Right renal pelvis (tissue), 4 donors: Measurements from ENCODE around the gene NAGS. TPM values are rescaled to one million over a fixed set of nuclear protein-coding genes. Genes with fewer than 3 reads are reported as not detected.
"Not testable (repeated sequence)": the region's sequence is repeated elsewhere in the genome, so short reads cannot be mapped to it uniquely, and the experiment has no call there.

Source experiments
- DNase-seq, 4 donors: peaks; one replicate each; pipeline ENCODE4 v3.0.0-alpha.2; 2013; ENCODE audit warnings: low read depth in 4 of 4, low spot score in 3 of 4, missing footprints in 1 of 4
- polyA plus RNA-seq, 4 donors: library from polyadenylated mRNA; unstranded; fragments of 120-200 nt; gene quantifications; one replicate each; pipeline ENCODE4 v1.2.1, GENCODE V29; 2013; ENCODE audit not compliant: insufficient read length in 4 of 4

Gene NAGS
- polyA plus RNA-seq, 4 donors, result 2.1 to 4.7 (median 2.5) TPM

- DNase-seq, result no peak
These were observed 20.7 kb upstream of the NAGS start for GRCh38 chr17:43983515-43984411.

- DNase-seq, result no peak
These were observed 19.9 kb upstream of the NAGS start for GRCh38 chr17:43984521-43984920.

GRCh38 chr17:43986225-43986981 is 18.0 kb upstream of the NAGS start:
- no peak for DNase-seq

DNA sequence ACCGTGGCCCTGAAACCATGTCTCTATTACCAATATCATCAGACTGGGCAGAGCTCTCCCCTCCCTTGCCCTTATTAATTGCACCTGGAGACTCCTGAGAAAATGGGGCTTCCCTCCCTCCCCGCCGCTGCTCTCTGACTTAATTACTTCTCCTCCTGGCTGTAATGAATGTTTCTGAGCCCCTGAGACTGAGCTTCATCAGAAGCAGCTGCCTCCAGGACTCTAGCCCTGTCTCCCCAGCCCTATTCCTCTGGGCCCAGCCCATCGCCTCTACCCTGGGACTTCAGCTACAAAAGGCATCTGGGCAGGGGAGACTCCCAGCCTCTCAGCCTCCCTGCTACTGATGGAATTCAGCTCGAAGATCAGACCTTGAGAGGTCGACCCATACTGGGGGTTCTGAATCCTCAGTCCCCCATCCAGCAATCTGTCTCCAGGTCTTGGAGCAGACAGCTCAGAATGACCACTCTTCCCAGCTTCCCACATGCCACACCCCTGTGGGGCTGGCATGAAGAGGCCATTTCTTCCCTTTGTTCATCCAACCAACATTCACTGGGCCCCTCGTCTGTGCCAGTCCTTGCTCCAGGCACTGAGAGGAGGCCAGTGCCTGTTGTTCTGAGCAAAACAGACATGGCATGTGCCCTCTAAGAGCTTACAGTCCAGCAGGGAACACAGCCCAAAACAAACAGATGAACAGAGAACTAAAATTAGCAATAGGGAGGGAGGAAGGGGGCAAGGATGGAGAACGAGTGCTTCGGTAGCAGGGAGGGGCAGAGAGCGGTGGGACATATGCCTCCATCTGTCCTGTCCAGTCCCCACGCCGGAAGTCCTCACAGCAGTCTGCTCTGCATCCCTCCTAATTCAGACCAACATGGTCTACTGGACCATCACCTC is 17.0 kb upstream of the NAGS start:
- DNase-seq, result no peak

- no peak for DNase-seq
These were observed 16.1 kb upstream of the NAGS start for GRCh38 chr17:43988301-43988700.

GRCh38 chr17:43992641-43993040 is 11.8 kb upstream of the NAGS start:
- DNase-seq, result no peak

DNA sequence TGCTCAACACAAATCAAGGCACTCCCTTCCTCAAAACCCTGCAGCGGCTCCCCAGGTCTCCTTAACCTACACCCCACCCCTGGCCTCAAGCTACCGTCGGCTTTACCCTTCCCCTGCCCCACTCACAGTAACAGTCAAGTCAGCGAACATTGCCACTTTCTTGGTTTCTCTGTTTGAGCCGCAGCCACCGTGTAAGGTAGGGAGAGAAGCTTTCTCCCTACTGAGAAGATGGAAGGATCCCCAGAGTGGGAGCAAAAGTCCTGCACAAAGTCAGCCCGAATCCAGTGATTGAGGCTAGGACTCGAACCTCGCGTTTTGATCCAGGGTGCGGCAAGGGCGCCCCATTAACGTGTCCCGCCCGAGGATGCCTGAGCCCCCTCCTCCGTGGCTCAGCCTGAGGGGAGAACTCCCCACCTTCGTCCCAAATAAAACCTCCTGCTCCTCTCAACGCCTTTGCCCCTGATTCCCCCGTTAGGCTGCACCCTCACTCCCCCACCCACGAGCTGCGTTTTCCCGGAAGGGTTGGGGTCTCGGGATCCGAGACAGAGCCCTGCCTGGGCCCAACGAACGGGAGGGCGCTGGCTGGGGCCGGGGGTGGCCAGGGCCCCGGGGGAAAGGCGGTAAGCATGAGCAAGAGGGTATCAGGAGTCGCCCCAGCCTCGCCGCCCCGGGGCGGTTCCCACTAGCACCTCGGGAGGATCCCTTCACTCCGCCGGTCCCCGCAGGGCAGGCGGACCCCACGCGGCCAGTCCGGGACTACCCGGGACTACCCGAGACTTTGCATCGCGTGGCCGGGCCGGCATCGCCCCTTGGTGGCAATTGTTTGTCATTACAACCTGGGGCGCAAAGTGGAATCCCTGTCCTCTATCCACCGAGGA is 9.9 kb upstream of the NAGS start:
- DNase-seq, result no peak

GRCh38 chr17:43995150-43995471 is 9.3 kb upstream of the NAGS start:
- DNase-seq, result no peak

GRCh38 chr17:43997180-43997579 is 7.2 kb upstream of the NAGS start:
- not testable (repeated sequence) for DNase-seq

DNA sequence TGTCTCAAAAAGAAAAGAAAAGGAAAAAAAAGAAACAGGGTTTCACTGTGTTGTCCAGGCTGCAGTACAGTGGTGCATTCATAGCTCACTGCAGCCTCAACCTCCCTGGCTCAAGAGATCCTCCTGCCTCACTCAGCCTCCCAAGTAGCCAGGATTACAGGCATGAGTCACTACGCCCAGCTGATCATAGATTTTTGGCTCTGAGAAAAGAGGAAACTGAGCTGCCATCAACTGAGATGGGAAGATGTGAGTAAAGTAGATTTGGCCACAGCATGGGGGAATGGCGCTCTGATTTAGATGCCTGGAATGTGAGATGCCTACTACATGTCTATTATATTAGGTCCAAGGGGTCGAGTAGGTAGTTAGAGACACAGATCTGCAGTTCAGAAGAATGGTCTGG is 5.9 kb upstream of the NAGS start:
- DNase-seq, result no peak

DNA sequence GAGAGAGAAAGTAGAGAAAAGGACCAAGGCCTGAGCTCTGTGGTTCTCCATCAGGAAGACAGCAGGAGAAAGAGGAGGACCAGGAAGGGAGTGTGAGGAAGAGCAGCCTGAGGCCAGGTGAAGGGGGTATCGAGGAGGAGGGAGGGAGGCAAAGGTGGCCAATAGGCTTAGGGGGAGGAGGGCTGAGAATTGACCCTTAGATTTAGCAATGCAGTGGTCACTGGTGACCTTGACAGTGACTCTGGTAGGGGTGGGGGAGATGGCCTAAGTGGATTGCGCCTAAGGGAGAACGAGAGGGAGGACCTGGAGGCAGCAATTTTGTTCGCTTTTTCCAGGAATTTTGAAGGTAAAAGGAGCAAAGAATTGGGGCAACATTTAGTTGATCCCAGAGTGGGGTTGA is 5.4 kb upstream of the NAGS start:
- DNase-seq, result no peak

DNA sequence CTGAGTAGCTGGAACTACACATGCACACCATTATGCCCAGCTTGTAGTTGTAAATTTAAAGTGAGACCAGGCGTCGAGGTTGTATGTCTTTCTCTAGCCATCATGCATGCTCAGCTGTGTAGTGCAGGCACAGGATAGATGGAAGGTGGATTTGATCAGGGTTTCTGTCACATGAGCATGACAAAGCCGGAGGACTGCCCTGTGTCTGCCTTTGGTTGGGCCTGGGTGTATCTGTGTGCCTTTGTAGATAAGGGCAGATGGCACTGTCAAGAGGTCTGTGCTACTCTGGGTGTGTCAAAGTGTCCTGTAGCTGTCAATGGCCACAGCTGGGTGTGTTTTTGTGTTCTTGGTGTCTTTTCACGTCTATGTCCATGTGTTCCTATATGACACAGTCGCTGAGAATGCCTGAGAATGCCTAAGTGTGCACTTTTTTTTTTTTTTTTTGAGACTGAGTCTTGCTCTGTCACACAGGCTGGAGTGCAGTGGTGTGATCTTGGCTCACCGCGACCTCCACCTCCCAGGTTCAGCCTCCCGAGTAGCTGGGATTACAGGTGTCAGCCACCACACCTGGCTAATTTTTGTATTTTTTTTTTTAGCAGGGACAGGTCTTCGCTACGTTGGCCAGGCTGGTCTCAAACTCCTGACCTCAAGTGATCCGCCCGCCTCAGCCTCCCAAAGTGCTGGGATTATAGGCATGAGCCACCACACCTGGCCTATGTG is 4.1 kb upstream of the NAGS start:
- no peak for DNase-seq

- DNase-seq, result no peak
These were observed 3.5 kb upstream of the NAGS start for GRCh38 chr17:44000871-44001460.

GRCh38 chr17:44001461-44001920 is 2.9 kb upstream of the NAGS start:
- no peak for DNase-seq

- no peak for DNase-seq
These were observed 2.1 kb upstream of the NAGS start for GRCh38 chr17:44002141-44002848.

- no peak for DNase-seq
These were observed 522 bp downstream of the NAGS start for GRCh38 chr17:44004761-44005526.

DNA sequence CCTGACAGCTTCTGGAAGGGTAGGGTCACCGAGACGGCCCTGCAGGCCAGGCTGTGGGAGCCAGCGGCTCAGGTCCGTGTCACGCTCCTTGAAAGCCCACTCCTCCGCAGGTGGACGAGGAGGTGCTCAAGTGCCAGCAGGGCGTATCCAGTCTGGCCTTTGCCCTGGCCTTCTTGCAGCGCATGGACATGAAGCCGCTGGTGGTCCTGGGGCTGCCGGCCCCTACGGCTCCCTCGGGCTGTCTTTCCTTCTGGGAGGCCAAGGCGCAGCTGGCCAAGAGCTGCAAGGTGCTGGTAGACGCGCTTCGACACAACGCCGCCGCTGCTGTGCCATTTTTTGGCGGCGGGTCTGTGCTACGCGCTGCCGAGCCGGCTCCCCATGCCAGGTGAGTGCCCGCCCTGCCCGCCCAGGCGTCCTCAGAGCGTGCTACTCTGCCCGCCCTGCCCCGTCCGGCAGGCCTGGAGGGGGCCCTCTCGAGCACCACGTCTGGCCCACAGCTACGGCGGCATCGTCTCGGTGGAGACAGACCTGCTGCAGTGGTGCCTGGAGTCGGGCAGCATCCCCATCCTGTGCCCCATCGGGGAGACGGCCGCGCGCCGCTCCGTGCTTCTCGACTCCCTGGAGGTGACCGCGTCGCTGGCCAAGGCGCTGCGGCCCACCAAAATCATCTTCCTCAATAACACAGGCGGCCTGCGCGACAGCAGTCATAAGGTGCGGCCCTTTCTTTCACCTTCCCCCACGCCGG is 1.3 kb downstream of the NAGS start:
- no peak for DNase-seq
